WERI-Rb-1 (cell line): ENCODE data around the gene TOM1L1.

Source experiments
- DNase-seq: peaks from one replicate; pipeline ENCODE4 v3.0.0-alpha.2; 2020
- H3K27ac ChIP-seq: fragments of 250-450 bp; sonication (Bioruptor Pico); 2 replicates; pipeline ENCODE4 v1.5.1; 2020; ENCODE audit warnings: mild to moderate bottlenecking, moderate library complexity
- H3K27me3 ChIP-seq: fragments of 250-450 bp; sonication (Bioruptor Pico); 2 replicates; pipeline ENCODE4 v1.5.1; 2021; ENCODE audit warnings: mild to moderate bottlenecking, low read depth, moderate library complexity; ENCODE audit not compliant: insufficient read depth, severe bottlenecking
- H3K36me3 ChIP-seq: fragments of 250-450 bp; sonication (Bioruptor Pico); 2 replicates; pipeline ENCODE4 v1.5.1; 2020; ENCODE audit warnings: mild to moderate bottlenecking, moderate library complexity
- H3K4me3 ChIP-seq: 2 replicates; pipeline ENCODE4 v1.5.1; 2011; ENCODE audit warnings: low read depth, mild to moderate bottlenecking, control low read depth, low read length
- H3K9me3 ChIP-seq: fragments of 250-450 bp; sonication (Bioruptor Pico); 2 replicates; pipeline ENCODE4 v1.5.1; 2021; ENCODE audit warnings: mild to moderate bottlenecking, moderate library complexity; ENCODE audit not compliant: severe bottlenecking
- TF ChIP-seq, protein P1 (sequence below): IDR thresholded peaks from 2 replicates; pipeline ENCODE4 v1.5.1; 2011; ENCODE audit warnings: low read depth, mild to moderate bottlenecking, control low read depth, inconsistent platforms, low read length

Gene TOM1L1

DNA sequence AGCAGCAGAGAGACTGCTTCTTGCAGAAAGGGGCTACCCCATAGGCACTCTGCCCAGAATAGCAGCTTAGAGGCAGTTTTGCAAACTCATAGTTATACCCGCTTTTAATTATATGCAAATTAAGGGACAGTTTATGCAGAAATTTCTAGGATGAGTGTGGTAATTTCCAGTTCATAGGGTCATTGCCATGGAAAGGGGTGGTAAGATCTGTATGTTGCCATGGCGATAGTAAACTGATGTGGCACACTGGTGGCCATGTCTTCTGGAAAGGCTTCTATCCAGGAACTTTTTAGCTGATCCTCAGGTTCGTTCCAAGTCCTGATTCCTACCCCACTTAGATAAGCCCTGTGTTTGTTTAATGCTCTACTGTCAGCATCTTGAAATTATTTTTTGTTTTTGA, 74.1 kb downstream of the TOM1L1 start:
- no peaks in the 10 kb centered on the region for H3K27me3 ChIP-seq
- DNase-seq = no peak
- H3K27ac ChIP-seq = no peak overlapping the region
- TF ChIP-seq, protein P1, sequence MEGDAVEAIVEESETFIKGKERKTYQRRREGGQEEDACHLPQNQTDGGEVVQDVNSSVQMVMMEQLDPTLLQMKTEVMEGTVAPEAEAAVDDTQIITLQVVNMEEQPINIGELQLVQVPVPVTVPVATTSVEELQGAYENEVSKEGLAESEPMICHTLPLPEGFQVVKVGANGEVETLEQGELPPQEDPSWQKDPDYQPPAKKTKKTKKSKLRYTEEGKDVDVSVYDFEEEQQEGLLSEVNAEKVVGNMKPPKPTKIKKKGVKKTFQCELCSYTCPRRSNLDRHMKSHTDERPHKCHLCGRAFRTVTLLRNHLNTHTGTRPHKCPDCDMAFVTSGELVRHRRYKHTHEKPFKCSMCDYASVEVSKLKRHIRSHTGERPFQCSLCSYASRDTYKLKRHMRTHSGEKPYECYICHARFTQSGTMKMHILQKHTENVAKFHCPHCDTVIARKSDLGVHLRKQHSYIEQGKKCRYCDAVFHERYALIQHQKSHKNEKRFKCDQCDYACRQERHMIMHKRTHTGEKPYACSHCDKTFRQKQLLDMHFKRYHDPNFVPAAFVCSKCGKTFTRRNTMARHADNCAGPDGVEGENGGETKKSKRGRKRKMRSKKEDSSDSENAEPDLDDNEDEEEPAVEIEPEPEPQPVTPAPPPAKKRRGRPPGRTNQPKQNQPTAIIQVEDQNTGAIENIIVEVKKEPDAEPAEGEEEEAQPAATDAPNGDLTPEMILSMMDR = no peak
- no peak overlapping the region for H3K4me3 ChIP-seq
- H3K36me3 ChIP-seq = no peaks in the 10 kb centered on the region
- no peaks in the 10 kb centered on the region for H3K9me3 ChIP-seq

DNA sequence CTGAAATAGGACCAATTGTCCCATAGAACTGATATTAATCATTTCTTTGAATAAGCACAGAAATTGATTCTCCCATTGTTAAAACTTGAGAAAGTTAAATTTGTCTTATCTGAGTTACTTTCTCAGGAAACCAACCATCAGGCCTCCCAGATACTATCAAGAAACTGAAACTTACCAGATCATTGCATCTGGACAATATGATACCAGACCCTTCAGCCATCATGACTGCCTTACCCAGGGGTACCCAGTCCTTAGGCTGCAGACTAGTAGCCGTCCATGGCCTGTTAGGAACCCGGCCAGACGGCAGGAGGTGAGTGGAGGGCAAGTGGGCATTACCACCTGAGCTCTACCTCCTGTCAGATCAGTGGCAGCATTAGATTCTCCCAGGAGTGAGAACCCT, 75.7 kb downstream of the TOM1L1 start:
- no peak for DNase-seq
- no peak overlapping the region for H3K27ac ChIP-seq
- H3K9me3 ChIP-seq = no peaks in the 10 kb centered on the region
- H3K4me3 ChIP-seq = no peak overlapping the region
- TF ChIP-seq, protein P1 = no peak
- no peaks in the 10 kb centered on the region for H3K27me3 ChIP-seq
- H3K36me3 ChIP-seq = no peaks in the 10 kb centered on the region

DNA sequence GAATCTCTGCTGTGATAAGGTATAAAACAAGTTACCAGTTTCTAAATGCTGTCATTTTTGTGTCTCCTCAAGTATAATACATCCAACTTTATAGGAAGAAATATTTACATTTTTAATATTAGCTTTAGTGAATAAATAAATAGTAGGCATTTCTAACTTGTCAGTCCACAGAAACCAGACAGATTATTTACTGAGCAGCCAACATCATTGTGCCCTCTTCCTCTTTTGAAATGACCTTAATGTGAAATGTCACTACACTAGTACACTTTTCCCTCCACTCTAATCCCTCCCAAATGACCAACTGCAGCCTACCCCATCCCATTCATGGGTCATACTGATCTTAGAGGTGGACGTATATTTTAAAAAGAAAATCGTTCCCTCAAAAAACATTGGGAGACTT, 77.1 kb downstream of the TOM1L1 start:
- H3K36me3 ChIP-seq = no peaks in the 10 kb centered on the region
- no peak for DNase-seq
- H3K4me3 ChIP-seq = no peak overlapping the region
- H3K9me3 ChIP-seq = no peaks in the 10 kb centered on the region
- TF ChIP-seq, protein P1 = no peak
- H3K27me3 ChIP-seq = no peaks in the 10 kb centered on the region
- no peak overlapping the region for H3K27ac ChIP-seq

DNA sequence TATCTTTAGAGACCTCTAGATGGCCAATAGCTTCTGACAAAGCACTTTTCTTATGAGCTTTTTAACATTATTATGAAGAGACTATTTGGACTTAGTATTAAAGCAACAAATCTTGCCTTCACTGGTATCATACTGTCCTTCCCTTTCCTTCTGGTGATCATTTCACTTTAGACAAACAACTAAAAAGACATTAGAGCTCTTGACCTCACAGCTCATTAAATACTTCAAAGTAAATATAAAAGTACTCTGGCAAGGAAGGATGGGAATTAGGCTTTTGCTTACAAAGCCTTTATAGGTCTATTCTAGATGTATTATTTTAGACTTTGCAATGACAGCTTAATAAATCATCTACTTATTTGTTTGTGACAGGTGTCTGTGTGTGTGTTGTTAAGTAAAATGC, 79.0 kb downstream of the TOM1L1 start:
- no peak for DNase-seq
- H3K4me3 ChIP-seq = no peak overlapping the region
- no peaks in the 10 kb centered on the region for H3K27me3 ChIP-seq
- H3K9me3 ChIP-seq = no peaks in the 10 kb centered on the region
- no peak overlapping the region for H3K27ac ChIP-seq
- no peaks in the 10 kb centered on the region for H3K36me3 ChIP-seq
- TF ChIP-seq, protein P1 = no peak

GRCh38 chr17:54980375-54980774, 79.7 kb downstream of the TOM1L1 start:
- H3K27ac ChIP-seq = no peak overlapping the region
- H3K36me3 ChIP-seq = no peaks in the 10 kb centered on the region
- H3K9me3 ChIP-seq = no peaks in the 10 kb centered on the region
- no peak overlapping the region for H3K4me3 ChIP-seq
- H3K27me3 ChIP-seq = no peaks in the 10 kb centered on the region
- DNase-seq = no peak
- TF ChIP-seq, protein P1 = no peak

- DNase-seq = no peak
- Histone ChIP-seq H3K36me3 (peaks cover 3% of the 10 kb centered on the region), H3K27ac (no peak overlapping the region), H3K4me3 (no peak overlapping the region), H3K27me3 (no peaks in the 10 kb centered on the region), H3K9me3 (no peaks in the 10 kb centered on the region)
- TF ChIP-seq, protein P1 = no peak
Measured at GRCh38 chr17:54982399-54982798, 81.7 kb downstream of the TOM1L1 start.
